8988T (cell line): Measurements from ENCODE around the gene HOOK2.
"Not testable (repeated sequence)": the region's sequence is repeated elsewhere in the genome, so short reads cannot be mapped to it uniquely, and the experiment has no call there.

Experiments
- DNase-seq: peaks from one replicate; pipeline ENCODE4 v3.0.0; 2011

HOOK2 gene

GRCh38 chr19:12720296-12720695 is 55.1 kb downstream of the HOOK2 start:
- DNase-seq, result no peak

GRCh38 chr19:12715929-12716328 is 59.4 kb downstream of the HOOK2 start:
- DNase-seq, result no peak

GRCh38 chr19:12715102-12715501 is 60.2 kb downstream of the HOOK2 start:
- no peak for DNase-seq

- not testable (repeated sequence) for DNase-seq
Observed at GRCh38 chr19:12713304-12713703, 62.0 kb downstream of the HOOK2 start.
